Caki2 (cell line): Measurements from ENCODE around the gene STARD13. TPM values are rescaled to one million over a fixed set of nuclear protein-coding genes. Genes with fewer than 3 reads are reported as not detected.
A peak's percentile ranks its signal among the peaks of the same experiment; 100 is the strongest.

Source experiments
- DNase-seq: peaks from one replicate; pipeline ENCODE4 v3.0.0-alpha.2; 2015; ENCODE audit warnings: low read depth
- in situ Hi-C: cut with HindIII; loops from 2 replicates; pipeline ENCODE4 v1.10.0; 2016; ENCODE audit warnings: low sequenced_read_pairs, low pct_unique_long_range_greater_than_20kb, mixed read lengths
- total RNA-seq: library from RNA; depleted of rRNA; stranded (reverse); fragments of >200 nt; shearing (Covaris generic); gene quantifications from 2 replicates; pipeline ENCODE4 v1.2.3, GENCODE V29; 2014; ENCODE audit warnings: low replicate concordance

Gene STARD13
- total RNA-seq, 1 experiment from 2014 or later, result 9.3 TPM

- no peak for DNase-seq
Observed at GRCh38 chr13:33280279-33280905, 5.2 kb downstream of the STARD13 start.

DNA sequence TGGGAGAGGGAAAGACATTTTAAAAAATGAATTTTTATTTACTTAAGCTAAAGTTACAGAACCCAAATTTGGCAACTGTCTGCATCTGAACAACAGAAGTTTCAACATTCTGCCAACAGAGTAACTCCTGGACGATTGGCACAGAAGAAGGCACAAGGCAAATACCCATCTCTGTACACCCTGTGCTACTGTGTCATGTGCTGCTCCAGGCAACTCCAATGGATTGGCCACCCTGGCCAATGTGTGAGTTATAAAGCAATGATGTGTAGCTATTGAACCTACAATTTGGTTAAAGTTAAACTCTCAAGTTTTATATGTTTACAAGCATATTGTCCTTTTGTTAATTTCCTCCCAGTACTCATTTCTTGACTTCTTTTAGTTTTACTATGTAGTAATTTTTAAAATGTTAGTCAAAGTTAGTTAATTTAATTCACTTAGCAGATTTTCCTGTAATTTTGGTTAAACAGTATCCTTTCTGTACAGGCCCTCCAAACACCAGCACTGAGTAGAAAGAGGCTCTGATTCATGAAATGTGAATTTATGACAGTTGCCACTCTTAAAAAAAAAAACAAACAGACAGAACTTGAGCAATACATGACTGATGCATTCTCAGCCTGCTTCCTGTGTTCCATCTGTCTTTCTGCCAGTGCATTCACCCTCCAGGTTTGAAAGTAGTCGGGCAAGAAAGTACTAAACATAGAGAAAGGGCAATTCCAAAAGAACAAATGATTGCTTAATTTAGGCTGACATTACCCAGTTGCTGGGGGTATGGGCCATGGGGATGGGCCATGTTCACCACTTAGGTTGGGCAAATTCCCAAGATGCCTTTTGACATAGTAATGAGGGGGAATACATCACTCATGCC is 5.9 kb downstream of the STARD13 start:
- DNase-seq, result peak; percentile 94

More at GRCh38 chr13:33280279-33280905, 5.2 kb downstream of the STARD13 start:
- in situ Hi-C loops, result no loop called here

GRCh38 chr13:33278913-33279312 is 6.6 kb downstream of the STARD13 start:
- DNase-seq, result no peak
- in situ Hi-C loops, result no loop called here

More for the DNA sequence above, 5.9 kb downstream of the STARD13 start:
- in situ Hi-C loops, result no loop called here

- DNase-seq, result no peak
- in situ Hi-C loops, result no loop called here
Observed at GRCh38 chr13:33277946-33278345, 7.6 kb downstream of the STARD13 start.

DNA sequence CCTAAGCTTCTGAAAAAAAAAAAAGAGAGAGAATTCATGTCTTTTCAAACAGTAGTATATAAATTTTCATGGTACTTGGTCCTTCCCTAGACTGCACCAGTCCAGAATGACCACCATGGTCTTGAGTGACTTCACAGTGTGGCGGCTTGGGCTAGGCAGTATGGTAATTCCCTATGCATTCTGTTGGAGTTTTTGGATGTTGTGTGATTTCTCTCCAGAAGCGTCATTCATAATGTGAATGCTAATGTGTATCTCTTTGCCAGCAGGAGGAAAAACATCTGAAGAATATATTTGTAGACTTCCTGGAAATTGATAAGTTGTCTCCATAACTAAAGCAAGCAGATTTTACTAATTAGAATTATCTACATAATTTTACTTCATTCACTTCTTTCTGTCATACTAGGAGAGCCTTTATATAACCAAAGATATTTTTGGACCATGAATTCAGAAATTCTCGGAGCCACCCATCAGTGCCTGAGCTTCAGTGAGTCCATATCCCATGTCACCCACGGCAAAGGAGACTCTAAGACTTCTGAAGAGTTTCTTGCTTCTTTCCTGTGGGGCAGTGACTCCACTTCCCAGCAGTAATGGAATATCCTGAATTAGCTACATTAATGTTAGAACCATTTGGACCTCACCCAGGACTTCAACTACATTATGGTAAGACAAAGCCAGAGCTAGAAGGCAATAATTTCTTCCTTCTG is 8.4 kb downstream of the STARD13 start:
- DNase-seq, result no peak
- in situ Hi-C loops, result no loop called here

- no peak for DNase-seq
- in situ Hi-C loops, result no loop called here
Observed at GRCh38 chr13:33276570-33276969, 9.0 kb downstream of the STARD13 start.

DNA sequence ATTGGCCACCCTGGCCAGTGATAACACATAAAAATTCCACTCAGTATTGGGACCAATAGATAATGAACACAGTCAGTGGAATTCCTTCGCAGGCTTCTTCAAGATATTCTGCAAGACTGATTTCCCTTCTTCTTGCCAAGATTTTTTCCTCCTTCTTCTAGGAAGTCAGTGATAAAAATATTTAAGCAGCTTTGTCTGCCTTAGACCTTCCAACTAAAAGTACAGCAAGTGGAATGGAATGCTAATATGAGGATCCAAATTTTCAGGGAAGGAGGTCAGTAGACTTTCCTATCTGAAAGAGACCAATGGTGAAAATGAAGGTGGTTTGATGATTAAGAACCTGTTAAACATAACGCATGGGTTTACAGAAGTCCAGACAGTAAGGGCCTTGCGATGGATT is 9.6 kb downstream of the STARD13 start:
- in situ Hi-C loops, result no loop called here
- DNase-seq, result no peak

DNA sequence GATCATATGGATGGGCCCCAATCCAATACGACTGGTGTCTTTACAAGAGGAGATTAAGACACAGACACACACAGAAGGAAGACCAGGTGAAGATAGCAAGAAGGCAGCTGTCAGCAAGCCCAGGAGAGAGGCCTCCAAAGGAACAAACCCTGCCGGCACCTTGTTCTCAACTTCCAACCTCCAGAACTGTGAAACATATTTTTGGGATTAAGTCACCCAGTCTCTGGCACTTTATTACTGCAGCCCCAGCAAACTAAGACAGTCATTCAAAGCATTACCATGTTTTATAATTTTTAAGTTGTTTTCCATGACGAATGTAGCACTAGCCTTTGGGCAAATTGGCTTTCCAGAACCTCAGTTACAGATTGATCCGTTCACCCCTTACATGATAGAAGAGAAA is 11.3 kb downstream of the STARD13 start:
- no peak for DNase-seq
- in situ Hi-C loops, result no loop called here

GRCh38 chr13:33272531-33273124 is 12.9 kb downstream of the STARD13 start:
- in situ Hi-C loops, result no loop called here

DNA sequence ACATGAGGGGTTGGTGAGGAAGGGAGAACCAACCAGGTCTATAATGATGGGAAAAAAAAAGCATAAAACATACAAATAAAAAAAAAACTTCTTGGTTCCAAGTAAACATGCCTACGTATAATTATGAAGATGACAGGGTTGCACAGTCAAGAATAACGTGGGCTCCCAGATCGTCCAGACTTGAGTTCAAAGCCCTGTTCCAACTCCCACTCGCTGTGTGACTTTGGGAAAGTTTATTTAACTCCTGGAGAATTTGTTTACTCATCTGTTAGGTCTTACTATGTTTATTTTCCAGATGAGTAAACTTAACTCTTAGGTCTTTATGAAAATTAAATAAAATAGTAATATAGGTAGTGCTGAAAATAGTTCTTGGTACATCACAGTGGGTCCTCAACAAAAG is 13.8 kb downstream of the STARD13 start:
- in situ Hi-C loops, result no loop called here
- no peak for DNase-seq

More at GRCh38 chr13:33272531-33273124, 12.9 kb downstream of the STARD13 start:
- DNase-seq, result no peak

DNA sequence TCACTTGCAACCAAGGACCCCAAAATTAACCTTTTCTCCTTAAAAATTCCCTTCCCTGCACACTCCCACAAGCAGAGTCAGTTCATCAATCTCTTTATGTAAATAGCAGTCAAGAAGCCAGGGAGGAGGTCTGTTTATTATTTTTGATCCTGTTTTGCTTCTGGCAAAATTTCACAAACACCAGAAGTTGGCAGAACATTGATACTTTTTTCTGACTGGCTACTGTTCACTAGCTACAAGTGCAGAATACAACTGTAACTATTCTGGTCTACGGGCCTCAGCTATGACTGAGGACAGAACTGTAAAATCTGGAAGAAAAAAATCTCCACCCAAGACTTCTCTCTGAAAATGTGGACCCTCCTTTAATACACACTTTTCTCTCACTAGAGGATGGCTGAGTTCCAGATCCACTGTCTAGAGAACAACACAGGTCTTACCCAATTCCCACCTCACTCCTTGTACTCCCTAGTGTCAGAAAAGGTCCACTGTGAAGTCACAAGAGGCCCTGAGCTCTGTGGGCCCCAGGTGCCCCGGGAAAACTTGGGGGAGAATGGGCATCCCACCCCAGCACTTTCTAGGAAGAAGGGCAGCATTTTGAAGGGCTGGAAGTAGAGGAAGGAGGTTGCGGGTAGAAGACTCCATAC is 14.5 kb downstream of the STARD13 start:
- in situ Hi-C loops, result no loop called here

DNA sequence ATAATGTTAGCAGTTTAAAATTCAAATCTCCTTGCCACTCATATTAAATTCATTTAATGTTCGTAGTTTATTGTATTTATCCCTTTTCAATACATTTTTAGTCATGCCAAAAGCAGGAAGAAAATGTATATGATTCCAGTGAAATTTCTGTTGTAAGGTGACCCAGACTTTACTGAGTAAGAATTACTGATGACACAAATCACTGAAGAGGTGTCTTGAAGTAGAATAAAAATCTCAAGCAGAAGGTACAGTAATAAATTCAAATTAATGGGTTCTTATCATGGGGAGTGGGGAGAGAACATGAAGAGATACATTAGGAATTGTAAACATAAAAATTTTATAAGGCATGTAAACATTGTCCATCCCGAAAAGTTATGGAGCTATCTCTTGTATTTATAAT is 19.9 kb downstream of the STARD13 start:
- in situ Hi-C loops, result no loop called here
- no peak for DNase-seq

More for the DNA sequence above, 14.5 kb downstream of the STARD13 start:
- DNase-seq, result no peak

- no peak for DNase-seq
- in situ Hi-C loops, result no loop called here
Observed at GRCh38 chr13:33265133-33265532, 20.4 kb downstream of the STARD13 start.

GRCh38 chr13:33264620-33264978 is 21.0 kb downstream of the STARD13 start:
- no peak for DNase-seq
- in situ Hi-C loops, result no loop called here

GRCh38 chr13:33263976-33264619 is 21.5 kb downstream of the STARD13 start:
- no peak for DNase-seq
- in situ Hi-C loops, result no loop called here

- no peak for DNase-seq
- in situ Hi-C loops, result no loop called here
Observed at GRCh38 chr13:33263484-33263883, 22.1 kb downstream of the STARD13 start.

- in situ Hi-C loops, result no loop called here
- DNase-seq, result no peak
Observed at GRCh38 chr13:33262997-33263396, 22.6 kb downstream of the STARD13 start.

DNA sequence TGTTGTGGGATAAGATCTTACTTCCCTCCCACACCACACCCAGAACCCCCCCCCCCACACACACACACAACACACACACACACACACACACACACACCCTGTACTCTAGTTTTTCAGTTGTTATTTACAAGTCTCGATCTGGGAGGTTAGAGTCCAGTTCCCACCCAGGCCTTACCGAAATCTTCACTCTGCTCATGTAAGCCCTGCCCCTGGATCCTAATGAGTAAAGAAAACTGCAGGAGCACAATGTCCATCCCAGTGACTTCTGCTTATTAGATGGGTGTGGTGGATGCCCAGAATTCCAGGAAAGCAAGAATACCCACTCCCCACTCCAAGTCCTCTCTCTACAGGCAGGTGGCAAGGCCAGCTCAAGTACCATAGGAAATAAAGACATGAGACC is 23.0 kb downstream of the STARD13 start:
- no peak for DNase-seq
- in situ Hi-C loops, result no loop called here
